ENCODE results near the gene LDLRAD3.
A peak's percentile ranks its signal among the peaks of the same experiment; 100 is the strongest.

The LDLRAD3 gene

DNA sequence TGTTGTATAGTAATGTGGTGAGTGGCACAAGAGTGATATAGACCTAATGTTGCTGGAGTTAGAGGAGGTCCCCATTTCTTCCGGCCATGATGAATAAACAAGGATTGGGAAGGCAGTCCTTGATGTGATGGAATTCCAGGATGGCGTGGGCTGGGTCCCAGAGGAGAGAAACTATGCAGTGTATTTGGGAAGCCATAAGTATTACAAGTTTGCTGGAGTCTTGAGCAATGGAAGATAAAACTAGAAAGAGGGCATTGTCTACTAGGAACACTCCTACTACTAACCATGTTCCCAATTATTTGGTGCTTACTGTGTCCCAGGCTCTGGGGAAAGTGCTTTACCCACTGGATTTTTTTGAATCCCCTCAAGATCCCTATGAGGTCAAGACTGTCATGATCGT, 20.0 kb downstream of the LDLRAD3 start:
- no peak for DNase-seq

DNA sequence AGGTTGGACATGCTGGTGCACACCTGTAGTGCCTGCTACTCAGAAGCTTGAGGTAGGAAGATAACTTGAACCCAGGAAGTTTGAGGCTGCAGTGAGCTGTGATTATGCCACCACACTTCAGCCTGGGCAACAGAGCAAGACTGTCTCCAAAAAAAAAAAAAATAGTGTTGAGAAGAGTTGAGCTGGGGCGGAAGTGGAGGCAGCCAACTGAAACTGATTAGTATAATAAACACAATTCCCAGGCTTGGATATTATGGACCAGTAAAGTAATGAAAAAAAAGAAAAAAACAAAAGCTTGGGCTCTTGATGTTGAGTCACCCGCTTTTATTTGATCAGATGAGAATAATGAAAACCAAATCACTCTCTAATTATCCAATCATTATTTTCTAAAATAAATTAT, 21.0 kb downstream of the LDLRAD3 start:
- no peak for DNase-seq

DNA sequence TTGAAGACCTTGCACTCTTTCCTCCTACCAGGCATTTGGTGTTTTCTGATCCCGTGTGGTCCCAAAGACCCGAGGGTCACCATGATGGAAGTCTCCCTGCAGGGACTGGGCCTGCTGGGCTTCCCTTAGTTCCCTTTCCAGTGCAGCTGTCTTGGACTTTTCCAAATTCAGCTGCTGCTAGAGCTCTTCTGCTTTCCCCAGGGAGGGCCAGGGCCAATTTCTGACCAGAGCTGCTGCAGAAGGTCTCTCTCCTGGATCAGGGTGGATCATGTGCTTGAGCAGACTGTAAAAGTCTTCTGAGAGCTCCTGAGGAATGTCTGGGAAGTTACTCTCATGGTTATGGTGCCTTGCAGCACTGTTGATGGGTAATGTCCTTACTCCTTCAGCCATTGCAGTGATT, 23.2 kb downstream of the LDLRAD3 start:
- no peak for DNase-seq

DNA sequence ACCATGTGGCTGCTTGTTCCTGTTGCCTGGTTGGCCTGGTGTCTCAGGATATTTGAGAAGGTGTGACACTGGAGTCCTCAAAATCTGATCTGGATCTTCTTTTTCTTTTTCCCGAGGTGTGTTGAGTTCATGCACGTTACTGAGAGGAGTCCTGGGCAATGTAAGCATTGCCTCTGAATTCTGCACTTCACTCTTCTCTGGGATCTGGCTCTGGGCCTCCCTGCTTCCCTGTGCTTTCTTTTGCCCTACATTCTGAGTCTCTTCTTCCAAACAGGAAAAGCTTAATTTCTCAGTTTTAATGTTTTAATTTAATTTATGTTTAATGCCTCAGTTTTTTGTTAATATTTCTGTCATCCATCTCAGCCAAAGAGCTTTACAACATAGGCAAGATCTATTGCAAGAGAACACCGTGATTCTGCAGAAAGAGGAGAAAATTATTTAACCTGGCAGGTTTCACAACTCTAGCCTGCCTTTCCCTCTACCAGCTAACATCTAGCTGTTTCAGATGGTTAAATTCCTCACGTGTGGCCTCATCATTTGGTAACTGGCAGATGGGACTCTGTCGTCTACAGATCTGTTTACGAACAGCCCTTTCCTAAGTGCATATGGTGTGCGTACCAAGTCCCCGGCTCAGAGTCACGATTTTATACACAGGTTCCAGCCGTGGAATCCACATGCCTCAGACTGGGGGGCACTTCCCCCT, 24.7 kb downstream of the LDLRAD3 start:
- DNase-seq, result no peak

DNA sequence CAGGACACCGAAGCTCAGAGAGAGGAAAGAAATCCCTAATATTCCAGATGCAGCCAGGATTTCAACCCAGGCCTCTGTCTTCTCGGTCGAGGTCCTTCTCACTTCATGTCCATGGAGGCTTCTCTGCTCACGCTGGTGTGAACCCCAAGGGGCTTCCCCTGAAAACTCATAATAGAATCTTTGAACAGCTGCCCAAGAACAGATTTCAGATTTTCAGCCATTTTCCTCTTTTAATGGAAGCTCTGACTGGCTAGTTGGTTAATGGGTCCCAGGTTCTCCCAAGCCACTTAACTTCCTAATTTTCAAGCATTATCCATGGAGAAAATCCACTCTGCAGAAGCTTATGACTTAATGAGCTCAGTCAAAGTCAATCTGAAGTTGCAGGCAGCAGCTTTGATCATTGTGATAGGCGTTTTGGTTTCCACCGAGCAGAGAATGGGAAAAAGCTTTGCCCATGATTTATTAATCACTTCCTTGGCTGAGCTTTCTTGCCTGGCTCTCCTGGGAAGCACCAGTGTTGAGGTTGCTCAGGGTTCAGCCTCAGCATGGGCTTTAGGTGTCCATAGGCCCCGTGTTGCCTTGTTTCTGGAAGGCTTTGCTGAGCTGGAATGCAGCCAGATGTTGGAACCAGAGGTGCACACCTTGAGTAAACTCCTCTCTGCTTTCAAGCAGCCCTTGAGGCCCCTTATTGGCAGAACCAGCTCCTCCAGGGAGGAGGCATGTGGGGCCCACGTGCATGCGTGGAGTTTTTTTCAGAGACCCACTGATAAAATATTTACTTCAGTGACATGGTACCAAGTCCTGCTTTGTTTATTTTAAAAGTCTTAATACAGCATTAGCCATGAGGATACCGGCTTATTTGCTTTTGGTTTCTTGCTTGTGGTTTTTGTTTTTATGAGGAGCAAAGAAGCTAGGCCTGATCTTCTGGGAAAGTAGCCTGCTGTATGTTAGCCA, 25.5 kb downstream of the LDLRAD3 start:
- no peak for DNase-seq

DNA sequence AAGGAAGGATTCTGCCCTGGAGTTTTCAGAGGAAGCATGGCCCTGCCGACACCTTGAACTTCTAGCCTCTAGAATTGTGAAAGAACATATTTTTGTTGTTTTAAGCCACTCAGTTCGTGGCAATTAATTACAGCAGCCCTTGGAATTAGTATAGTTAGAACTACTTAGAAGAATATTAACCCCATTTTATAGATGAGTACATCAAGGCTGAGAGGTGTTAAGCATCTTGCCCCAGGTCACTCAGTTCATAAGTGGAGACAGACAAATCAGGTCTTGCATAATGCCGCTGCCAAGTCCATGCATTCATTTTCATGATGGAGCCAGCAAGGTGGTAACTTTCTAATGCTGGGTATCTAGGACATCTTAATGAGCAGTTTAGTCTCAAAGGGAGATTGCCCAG, 26.6 kb downstream of the LDLRAD3 start:
- DNase-seq, result no peak

DNA sequence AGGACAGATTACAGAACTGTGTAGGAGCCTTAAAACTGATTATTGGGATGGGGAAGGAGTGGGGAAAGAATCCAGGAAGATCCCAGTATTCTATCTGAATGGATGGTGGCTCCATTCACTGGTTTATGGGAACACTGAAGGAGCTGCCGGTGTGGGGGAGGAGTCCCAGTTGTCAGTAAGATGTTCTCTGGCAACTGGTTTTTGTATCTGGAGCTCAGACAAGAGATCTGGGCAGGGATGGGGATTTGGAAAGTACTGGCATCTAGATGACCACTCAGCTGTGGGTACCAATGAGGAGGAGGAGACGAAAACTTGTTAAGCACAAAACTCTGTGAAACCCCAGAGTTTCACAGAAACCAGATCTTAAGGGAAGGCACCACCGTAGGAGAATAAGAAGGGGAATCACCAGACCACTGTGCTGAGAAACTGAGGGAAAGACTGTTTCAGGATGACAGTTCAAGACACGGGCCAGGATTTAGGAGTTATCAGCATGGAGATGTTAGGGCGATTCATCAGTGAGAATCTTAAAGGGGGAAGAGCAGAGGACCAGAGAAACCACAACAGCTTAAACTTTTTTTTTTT, 28.1 kb downstream of the LDLRAD3 start:
- DNase-seq, result no peak

DNA sequence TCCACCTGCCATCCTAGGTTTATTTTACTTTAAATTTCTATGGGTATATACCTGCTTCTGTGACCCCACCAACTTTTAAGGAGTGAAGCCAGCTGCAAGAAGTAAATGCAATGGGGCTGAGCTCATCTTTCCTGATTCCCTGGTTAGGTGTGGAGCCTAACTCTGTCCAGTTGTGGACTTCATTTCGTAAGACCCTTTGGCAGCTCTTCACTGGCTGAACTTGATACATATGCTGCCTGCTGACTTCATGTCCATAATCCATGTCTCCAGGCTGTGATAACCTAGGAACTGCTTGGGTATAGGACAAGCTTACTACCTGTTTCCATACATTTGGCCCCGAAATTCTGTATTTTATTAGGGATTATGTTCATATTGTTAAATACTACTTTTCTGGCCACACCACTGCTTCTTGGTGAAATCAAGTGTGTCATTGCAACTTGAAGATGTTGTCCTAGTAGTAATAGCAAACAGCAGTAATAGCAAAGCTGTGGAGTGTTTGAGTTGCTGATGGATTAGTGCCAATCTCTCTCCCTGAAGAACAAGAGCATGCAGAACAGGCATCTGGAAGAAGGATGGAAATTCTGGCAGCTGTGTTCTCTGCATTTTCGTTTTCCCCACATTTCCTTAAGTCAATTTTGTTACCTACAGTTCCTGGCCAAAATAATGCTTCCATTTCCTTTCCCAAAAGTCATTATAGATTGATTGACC, 31.2 kb downstream of the LDLRAD3 start:
- no peak for DNase-seq

DNA sequence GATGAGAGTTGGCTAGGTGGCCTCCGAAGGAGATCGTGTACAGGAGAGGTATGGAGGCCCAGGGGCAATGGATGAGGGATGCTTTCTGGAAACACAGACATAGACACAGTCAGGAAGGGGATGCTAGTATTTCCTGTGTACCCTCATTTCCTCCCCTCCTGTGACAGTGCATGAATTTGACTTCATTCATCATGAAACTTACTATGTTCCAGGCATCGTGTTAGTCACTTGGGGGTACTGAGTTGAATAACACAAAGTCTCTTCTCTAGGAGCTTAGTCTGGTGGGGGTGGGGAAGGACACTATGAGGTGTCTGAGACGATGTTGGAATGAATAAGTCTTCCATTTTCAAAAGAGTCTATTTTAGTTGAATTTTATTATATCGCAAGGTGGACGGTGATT, 32.6 kb downstream of the LDLRAD3 start:
- DNase-seq, result no peak

DNA sequence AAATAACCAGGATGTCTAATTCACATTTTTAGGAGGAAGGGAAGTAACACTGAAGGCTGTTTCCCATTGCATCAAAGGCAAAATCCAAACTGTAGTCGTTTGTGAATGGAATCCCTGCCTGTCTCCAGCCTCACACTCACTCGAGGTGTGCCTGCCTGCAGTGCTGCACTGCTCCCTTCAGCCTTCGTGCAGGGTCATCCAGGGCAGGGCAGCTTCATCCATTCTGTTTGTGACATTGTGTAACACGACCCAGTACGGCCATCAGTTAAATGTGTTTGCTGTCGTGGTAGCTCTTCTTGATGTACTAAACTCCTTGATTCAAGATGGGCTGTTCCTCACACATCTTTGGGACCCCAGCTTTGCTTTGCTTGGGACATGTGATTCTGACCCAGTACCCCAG, 34.3 kb downstream of the LDLRAD3 start:
- DNase-seq, result no peak

DNA sequence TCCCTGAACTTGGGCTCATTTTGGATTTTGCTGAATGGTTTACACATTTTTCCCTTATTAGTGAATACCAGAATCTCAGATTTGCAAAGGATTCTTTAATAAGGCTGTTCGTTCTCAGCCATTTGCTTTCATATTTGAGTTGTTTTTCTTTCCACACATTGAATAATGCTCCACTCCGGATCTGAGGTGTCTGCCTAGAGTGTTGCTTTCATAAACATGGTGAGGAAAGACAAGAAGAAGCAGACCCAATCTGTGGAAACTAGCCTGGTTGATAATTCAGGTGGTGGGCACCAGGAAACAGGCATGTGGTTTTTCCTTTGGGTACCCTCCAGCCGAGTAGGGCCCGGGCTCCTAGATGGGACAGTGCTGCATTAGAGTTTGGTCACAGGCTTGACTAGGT, 35.0 kb downstream of the LDLRAD3 start:
- DNase-seq, result no peak

DNA sequence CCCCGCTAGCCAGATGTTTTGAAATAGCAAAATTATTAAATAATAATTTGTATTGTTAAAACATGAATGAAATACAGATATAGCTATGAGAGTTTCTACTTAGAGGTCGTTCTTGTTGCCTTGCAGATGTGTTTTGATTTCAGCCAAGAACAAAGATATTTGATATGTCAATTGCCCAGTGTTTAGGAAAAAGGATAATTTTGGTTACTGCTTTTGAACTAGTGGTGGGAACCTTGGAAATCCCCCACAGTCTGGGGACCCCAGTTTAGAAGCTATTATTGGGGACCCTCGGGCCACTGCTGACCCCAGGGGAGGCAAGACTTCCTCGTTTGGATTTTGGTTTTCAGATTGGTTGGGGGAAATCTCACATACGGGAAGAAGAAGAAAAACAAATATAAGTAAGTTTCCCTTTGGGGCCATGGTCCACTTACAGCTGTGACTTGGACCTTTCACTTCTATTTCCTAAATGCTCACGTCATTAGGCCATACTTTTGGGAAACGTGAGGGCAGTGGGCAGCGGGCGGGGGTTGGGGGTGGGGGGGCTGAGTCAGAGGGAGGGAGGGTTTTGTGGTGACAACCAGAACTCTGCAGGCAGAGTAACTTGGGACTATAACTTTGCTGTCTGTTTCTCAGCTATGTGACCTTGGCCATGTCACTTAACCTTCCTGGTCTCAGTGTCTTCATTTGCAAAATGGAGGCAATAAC, 37.0 kb downstream of the LDLRAD3 start:
- DNase-seq, result no peak

DNA sequence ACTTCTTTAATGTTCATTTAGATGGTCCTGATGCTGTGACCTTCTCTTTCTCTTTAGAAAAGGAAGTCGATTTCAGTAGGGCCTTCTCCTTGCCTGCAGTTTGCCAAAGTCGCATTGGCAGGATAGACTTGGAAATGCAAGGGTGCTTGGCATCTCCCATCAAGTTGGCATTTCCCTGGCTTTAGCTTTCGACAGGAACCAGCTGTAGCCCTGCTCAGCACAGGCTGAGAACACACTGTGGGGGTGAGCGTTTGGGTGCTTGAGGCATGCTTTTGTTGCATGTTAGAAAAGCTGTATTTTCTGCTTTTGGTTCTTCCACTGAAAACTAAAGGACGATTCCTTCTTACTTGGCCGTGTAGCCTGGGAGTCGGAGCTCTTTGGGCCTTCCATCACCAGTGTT, 37.7 kb downstream of the LDLRAD3 start:
- DNase-seq, result no peak

DNA sequence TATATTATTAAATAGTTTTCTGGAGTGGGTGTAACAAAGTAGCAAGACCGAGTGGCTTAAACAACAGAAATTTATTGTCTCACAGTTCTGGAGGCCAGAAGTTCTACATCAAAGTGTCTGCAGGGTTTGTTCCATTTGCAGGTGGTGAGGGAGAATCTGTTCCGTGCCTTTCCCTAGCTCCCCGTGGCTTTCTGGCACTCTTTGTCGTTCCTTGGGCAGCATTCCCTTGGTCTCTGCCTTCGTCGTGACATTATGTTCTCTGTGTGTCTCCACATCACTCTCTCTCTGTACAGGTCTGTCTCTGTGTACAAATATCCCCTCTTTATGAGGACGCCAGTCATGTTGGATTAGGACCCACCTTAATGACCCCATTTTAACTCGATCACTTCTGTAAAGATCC, 38.2 kb downstream of the LDLRAD3 start:
- no peak for DNase-seq

DNA sequence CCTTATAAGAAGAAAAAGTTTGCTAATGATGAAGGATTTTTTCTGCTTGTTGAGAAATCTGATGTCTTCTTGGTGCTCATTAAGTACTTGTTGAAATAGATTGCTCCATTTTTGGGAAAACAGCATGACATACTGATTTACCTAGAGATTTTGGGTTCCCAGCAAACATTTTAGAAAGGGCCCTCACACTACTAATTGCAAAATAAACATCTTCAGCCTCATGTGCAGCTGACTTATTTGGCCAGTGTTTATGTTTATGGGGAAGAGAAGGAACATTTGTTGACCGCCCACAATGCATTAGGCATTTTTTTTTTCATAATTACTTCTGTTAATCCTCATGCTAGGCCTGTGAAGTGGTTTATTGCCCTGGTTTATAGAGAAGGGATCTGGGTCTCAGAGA, 40.1 kb downstream of the LDLRAD3 start:
- no peak for DNase-seq

DNA sequence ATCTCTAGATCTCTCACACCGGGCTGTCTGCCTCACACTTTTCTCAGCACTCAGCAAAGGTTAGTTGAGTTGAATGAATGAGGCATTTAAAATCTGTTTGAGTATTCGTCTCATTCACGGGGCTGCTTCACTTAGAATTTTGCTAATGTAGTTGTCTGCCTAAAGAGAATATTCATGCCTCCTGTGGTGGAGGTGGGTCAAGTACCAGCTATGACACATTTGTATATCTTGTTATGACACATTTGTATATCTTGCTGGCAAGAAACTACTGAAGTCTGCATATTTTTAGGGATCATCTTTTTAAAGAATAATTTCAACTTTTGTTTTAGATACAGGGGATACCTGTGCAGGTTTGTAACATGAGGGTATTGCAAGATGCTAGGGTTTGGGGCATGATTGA, 43.1 kb downstream of the LDLRAD3 start:
- DNase-seq, result no peak

DNA sequence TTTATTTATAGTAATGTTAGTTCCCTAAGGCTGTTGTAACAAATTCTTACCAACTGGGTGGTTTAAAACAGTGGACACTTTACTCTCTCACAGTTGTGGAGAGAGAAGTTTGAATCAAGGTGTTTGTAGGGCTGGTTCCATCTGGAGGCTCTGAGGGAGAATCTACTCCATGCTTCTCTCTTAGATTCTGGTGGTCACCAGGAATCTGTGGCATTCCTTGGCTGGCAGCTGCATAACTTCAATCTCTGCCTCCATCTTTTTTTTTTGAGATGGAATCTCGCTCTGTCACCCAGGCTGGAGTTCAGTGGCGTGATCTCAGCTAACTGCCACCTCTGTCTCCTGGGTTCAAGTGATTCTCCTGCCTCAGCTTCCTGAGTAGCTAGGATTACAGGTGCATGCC, 46.3 kb downstream of the LDLRAD3 start:
- DNase-seq, result no peak

DNA sequence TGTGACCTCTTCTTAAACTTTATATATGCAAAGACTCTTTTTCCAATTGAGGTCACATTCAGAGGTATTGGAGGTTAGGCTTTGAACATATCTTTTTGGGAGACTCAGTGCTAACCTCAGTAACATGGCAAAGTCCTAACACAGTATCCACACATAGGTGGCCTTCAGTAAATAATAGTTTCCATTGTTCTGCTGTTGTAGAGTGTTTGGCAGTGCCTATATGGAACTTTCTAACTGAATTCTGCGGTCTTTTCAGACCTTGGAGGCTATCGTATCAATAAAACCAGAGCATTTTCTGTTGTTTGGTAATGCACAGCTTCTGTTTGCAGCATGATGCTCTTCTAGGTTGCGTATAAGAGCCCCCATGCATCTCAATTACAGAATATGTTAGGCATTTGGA, 47.0 kb downstream of the LDLRAD3 start:
- peak; percentile 52 for DNase-seq

DNA sequence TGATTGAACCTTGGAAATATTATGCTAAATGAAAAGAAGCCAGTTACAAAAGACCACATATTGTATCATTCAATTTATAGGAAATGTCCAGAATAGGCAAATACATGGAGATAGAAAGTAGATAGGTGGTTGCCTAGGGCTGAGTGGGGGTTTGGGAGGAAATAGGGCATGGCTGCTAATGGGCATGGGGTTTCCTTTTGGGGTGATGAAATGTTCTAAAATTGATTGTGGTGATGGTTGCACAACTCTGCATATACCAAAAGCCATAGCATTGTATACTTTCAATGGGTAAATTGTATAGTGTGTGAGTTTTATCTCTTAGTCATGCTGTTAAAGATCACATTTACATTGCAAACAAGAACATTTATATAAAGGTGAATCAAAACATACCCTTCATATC, 48.7 kb downstream of the LDLRAD3 start:
- peak; percentile 70 for DNase-seq

DNA sequence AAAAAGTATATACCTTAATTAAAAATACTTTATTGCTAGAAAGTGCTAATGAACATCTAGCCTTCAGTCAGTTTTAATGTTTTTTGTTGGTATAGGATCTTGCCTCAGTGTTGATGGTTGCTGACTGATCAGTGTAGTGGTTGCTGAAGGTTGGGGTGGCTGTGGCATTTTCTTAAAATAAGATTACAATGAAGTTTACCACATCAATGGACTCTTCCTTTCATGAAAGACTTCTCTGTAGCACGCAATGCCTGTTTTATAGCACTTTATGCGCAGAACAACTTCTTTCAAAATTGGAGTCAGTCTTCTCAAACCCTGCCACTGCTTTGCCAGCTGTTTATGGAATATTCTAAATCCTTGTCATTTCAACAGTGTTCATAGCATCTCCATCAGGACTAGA, 50.6 kb downstream of the LDLRAD3 start:
- no peak for DNase-seq

DNA sequence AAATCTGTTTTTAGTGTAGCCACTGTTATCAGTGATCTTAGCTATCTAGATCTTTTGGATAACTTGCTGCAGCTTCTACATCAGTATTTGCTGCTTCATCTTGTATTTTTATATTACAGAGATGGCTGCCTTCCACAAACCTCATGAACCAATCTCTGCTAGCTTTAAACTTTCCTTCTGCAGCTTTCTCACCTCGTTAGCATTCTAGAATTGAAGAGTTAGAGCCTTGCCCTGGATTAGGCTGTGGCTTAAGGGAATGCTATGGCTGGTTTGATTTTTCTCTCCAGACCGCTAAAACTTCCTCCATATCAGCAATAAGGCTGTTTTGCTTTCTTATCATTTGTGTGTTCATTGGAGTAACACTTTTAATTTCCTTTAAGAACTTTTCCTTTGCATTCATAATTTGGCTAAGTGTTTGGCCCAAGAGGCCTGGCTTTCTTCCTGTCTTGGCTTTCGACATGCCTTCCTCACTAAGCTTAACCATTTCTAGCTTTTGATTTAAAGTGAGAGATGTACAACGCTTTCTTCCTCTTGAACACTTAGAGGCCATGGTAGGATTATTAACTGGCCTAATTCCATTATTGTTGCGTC, 51.9 kb downstream of the LDLRAD3 start:
- no peak for DNase-seq

DNA sequence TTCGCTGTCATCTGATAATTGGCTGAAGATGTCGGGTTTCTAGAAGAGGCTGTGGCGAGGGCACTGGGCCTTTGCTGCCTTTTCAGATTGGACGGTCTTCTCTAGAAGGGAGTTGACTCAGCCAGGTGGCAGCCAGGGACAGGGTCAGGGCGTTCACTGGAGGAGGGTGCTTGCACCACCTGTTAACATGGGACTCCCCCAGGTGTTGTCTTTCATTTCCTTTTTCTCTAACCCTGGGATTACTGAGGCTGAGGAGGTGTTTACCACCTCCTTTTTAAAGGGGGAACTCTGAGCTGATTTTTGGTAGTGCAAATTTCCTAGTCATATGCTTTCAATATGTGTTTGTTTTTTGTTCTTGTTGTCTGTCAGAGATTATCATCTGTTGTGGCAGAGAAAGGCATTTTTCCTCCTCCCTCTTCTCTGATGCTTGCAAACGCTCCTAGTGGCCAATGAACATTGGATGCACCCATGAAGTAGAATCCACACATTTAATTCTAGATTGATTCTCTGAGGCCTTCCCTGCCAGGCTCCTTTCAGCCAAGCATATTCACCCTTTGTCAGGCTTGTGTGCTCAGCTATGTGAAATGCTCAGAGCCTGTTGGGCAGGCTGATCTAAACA, 54.1 kb downstream of the LDLRAD3 start:
- no peak for DNase-seq
